Left renal pelvis (tissue), 4 donors: ENCODE data around the gene CLCN4. TPM values are rescaled to one million over a fixed set of nuclear protein-coding genes. Genes with fewer than 3 reads are reported as not detected.

ENCODE experiments used
- DNase-seq, 4 donors: peaks; one replicate each; pipeline ENCODE4 v3.0.0-alpha.2; 2013; ENCODE audit warnings: low read depth in 4 of 4, low spot score in 3 of 4
- polyA plus RNA-seq, 4 donors: library from polyadenylated mRNA; unstranded; fragments of 120-200 nt; gene quantifications; one replicate each; pipeline ENCODE4 v1.2.1, GENCODE V29; 2013; ENCODE audit not compliant: insufficient read length in 4 of 4

Gene CLCN4
- 1 to 10 TPM; 3.7 to 6.2 (median 5.4) TPM for polyA plus RNA-seq

DNA sequence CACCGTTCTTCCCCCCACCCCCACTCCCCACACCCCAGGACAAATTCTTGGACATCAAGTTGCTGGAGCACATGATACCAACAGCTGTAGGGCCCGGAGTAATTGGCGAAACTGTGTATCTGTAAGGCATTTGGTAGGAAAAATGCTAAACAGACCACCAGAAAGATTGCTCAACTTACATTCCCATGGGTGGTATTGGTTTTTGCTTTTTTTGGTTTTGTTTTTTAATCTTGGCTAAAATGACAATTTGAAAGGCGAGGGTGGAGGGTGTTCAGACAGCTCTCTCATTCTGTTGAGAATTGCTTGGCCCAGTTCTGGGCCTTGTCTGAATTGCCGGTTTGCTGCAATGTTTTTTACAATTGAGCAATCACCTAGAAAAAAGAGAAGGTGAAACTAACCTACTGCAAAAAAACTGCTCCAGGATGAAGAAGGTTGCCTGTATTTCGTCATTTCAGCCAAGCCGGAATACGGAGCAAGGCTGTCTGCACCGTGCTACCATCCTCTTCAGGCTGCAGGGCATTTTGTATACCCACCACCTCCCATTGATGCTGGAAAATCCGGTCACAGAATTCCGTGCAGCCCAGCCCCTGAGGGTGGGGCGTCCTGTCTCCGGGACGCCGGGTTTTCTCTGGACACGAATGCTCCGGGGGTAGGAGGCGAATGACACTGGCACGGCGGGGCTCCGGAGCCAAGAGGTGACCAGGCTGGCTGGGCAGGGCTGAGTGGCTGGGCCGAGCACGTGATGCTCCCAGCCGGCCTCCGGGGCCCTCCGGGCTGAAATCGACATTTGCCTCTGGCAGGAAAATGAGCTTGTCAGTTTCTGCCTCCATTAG is at the start of gene CLCN4:
Gene CLCN4 (plus strand): TSS at position 777 of the 833 bp plus-strand sequence. CDS start 28,058 bp downstream, outside the sequence.
- DNase-seq: no peak

GRCh38 chrX:10107483-10107882 is 49.3 kb upstream of the CLCN4 start:
- no peak for DNase-seq

GRCh38 chrX:10108288-10108687 is 48.5 kb upstream of the CLCN4 start:
- no peak for DNase-seq

GRCh38 chrX:10109695-10110094 is 47.1 kb upstream of the CLCN4 start:
- peak in 2 of 4 donors; percentile 20 to 25 for DNase-seq

DNA sequence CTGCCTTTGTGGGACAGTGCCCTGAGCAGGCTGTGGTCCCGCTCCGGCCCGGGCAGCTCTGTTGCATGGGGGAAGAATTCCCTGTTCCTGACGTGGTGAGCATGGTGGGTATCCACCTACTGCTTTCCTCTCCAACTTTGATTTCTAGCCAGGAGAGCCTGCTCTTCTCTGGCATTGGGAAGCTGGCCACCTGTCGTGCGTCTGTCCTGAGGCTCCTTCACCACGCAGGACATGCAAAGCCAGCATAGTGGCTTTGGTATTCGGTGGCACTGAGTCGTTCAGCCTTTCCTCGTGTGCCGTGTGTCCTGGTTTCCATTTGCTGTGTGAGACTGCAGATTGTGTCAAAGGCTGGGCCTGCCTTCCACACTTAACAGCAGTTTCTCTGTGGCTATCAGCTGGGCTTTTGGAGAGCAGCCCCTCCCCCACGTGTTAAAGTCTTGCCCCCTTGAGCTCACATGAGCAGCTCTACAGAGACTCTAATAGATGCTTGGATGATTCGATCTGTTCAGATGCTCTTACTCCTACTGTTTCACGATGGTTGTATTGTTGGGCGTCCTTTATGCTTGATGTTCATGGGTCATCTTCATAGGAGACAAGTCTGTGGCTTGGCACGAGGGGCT is 46.3 kb upstream of the CLCN4 start:
- no peak for DNase-seq

- no peak for DNase-seq
These were observed 45.8 kb upstream of the CLCN4 start for GRCh38 chrX:10110984-10111363.

DNA sequence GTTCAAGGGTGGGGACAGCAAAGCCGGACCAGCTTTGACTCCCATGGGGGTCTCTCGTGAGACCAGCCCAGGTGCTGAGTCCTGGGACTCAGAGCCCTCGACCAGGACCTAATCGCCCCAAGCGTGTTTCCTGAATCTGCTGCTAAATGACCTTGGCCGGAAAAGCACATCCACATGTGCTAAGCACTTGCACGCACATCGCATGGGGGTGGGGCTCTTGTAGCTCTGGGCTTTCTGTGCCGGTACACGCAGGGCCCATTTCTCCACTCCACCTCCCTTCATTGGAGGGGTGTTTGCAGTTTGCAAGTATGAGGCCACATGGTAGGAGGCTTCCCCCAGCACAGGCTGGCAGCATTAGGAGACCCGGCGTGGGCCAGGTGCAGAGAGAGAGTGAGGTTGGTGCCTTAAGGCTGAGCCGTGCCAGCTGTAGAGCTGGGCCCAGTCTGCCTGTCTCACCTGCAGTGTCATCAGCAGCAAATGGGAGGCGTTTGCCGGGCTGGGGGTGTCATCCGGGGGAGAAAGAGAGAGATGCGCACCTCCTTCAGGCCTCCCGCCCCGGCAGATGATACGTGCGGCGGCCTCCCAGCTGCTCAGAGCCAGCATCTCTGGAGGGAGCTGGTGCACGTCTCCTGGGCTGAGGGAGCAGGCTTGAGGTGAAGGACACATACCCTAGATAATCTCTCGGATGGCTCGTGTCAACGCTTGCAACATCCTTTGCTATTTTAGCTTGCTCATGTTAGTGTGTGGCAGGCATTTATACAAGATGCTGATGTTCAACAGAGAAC is 45.2 kb upstream of the CLCN4 start:
- DNase-seq: no peak

DNA sequence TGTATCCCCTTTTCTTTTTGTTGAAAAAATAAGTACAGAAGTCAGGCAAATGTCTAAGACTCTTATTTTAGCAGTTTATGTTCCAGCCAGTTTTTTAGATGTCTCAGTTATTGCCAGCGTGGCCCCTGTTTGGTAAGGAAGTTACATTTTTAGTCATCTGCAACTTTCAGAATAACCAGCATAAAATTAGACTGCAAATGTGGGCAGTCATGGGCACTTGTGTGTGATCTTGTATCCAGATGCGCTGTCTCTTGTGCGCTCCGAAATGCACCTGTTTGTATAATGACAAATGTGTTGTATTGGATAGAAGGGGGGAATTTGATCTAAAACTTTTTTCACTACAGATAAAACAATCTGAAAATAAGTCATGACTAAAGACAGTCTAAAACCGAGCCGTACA is 44.3 kb upstream of the CLCN4 start:
- no peak for DNase-seq

GRCh38 chrX:10115082-10115481 is 41.7 kb upstream of the CLCN4 start:
- DNase-seq: no peak

DNA sequence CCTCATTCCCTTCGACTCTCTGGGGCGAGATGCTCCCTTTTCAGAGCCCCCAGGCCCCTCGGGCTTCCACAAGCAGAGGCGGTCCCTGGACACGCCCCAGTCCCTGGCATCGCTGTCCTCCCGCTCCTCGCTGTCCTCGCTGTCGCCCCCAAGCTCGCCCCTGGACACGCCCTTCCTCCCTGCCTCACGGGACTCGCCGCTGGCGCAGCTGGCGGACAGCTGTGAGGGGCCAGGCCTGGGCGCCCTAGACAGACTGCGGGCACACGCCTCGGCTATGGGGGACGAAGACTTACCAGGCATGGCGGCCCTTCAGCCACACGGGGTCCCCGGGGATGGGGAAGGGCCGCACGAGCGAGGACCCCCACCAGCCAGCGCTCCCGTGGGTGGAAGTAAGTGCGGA is 39.5 kb upstream of the CLCN4 start:
- DNase-seq: no peak

- DNase-seq: no peak
These were observed 38.9 kb upstream of the CLCN4 start for GRCh38 chrX:10117864-10118377.

DNA sequence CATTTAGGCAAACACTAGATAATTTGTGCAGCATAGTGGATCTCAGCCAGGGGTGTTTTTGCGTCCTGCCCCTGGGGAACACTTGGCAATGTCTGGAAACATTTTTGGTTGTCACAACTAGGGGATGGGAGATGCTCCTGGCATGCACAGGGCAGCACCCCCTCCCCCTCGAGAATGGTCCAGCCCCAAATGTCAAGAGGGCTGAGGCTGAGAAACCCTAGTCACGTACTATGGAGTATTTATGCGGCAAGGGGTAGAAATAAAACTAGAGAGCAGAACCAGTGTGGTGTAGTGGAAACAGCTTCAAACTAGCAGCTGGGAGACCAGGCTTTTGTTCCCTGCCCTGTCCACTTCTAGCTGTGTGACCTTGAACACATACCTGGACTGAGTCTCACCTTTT is 38.2 kb upstream of the CLCN4 start:
- no peak for DNase-seq

- DNase-seq: peak; percentile 31 to 54 (median 36)
These were observed 37.3 kb upstream of the CLCN4 start for GRCh38 chrX:10119399-10119990.

- DNase-seq: no peak
These were observed 36.4 kb upstream of the CLCN4 start for GRCh38 chrX:10120331-10120730.

DNA sequence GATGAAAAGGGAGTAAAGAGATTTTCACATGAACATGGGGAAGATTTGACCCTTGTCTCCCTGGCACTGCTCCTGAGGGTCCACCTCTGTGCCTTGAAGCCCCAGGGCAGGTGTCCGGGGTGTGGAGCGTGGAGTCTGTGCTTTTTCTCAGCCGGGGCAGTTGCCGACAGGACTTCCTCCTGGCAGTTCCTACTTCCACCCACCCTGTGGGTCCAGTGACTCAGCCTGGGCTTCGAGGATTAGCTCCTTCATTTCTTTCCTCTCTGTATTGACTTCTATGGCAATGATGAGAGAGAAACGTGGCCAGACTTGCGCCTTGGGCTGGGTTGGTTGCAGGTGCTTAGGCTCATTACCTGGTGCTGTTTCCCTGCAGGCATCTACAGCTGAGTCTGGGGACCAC is 35.9 kb upstream of the CLCN4 start:
- no peak for DNase-seq

DNA sequence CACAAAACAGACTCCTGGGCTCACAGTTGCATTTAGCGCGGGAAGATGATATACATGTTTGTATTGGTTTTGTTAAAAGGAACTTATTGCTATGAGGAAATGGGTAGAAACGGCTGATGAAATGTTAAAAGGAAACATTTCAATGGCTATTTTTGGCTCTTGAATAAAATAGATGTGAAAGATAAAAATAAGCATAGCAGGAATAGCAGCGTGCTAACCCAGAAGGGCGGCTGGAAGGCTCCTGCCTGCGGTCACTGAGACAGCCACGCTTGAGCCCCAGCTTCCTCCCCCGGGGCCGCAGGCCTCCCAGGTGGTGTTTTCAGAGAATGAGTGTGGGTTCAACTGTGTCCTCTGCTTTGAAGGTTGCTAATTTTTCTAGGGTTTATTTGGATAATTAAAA is 35.0 kb upstream of the CLCN4 start:
- no peak for DNase-seq

DNA sequence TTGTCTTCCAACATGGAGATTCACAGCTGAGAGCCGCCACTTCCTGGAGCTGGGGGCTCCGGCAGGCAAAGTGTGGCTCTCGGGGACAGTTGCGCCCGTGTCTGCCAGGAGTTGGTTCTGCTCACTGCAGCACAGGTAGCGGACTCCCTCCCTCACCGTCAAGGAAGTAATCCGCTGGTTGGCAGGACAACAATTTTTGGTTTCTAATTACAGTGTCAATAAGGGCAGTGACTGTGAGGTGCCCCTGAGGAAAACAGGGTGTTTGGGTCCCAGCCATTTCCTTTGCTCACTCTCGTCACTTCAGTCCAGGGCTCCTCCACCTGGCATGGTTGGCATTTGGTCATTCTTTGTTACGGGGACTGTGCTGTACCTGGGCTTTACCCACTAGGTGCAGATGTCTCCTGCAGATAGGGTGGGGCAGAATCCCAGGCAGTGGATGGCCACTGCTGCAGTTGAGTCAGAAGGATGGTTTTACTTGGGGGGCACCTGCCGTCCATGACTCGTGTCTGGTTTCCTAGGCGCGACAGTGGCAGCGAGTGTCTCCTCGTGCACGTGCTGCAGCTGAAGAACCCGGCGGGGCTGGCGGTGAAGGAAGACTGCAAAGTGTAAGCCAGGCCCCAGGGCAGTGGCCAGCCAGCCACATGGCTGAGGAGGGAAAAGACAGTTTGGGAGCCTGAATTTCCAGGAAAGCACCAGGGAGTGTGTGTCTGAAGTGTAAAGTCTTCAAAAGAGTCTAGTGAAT is 32.1 kb upstream of the CLCN4 start:
- DNase-seq: no peak

GRCh38 chrX:10125248-10125615 is 31.5 kb upstream of the CLCN4 start:
- DNase-seq: no peak

GRCh38 chrX:10126044-10126443 is 30.7 kb upstream of the CLCN4 start:
- no peak for DNase-seq

GRCh38 chrX:10126834-10127233 is 29.9 kb upstream of the CLCN4 start:
- DNase-seq: no peak
